Measurements from ENCODE around the gene NAPG. TPM values are rescaled to one million over a fixed set of nuclear protein-coding genes. Genes with fewer than 3 reads are reported as not detected.
A peak's percentile ranks its signal among the peaks of the same experiment; 100 is the strongest.
"Not testable (repeated sequence)": the region's sequence is repeated elsewhere in the genome, so short reads cannot be mapped to it uniquely, and the experiment has no call there.

NAPG gene
- total RNA-seq, 2 donors from 2014 or later, result 35.3 to 42.9 TPM

GRCh38 chr18:10544093-10544748 lies 18.4 kb downstream of the NAPG start:
- Mint-ChIP-seq H3K27ac (no peak overlapping the region), H3K27me3 (ENCODE audit: insufficient read depth) (no peaks in the 10 kb centered on the region), H3K36me3 (ENCODE audit: low read depth) (peaks cover 78% of the 10 kb centered on the region), H3K4me3 (no peak overlapping the region), H3K4me1 (peaks cover 12% of the 10 kb centered on the region), H3K9me3 (no peaks in the 10 kb centered on the region)
- no peak overlapping the region for H3K27ac ChIP-seq (ENCODE audit: low read depth, low read length)
- peaks cover 90% of the 10 kb centered on the region for H3K36me3 ChIP-seq (ENCODE audit: control insufficient read depth, insufficient read depth, low read length)
- no peak overlapping the region for H3K9ac ChIP-seq (ENCODE audit: extremely low read depth, low read length, poor library complexity, severe bottlenecking)
- 91 to 97% methylated on average over 8 to 9 of the region's 9 CpGs for WGBS, 2 experiments (ENCODE audit: insufficient coverage in 1 of 2, insufficient read length in 1 of 2)
- H3K27me3 ChIP-seq (ENCODE audit: control insufficient read depth, insufficient read depth, low read length, poor library complexity, severe bottlenecking), result no peaks in the 10 kb centered on the region
- no peaks in the 10 kb centered on the region for H3K9me3 ChIP-seq (ENCODE audit: control insufficient read depth, low read length)
- DNase-seq, result peak; percentile 72
- peaks cover 2% of the 10 kb centered on the region for H3K4me1 ChIP-seq (ENCODE audit: control insufficient read depth, insufficient read depth, low read length)
- no peak overlapping the region for H3K4me3 ChIP-seq (ENCODE audit: low read length)
- TF ChIP-seq CTCF (conservative IDR thresholded peaks at IDR 0.05), result peak; percentile 58

GRCh38 chr18:10546557-10547300 lies 20.9 kb downstream of the NAPG start:
- peaks cover 88% of the 10 kb centered on the region for H3K36me3 ChIP-seq (ENCODE audit: control insufficient read depth, insufficient read depth, low read length)
- H3K4me1 ChIP-seq (ENCODE audit: control insufficient read depth, insufficient read depth, low read length), result peaks cover 2% of the 10 kb centered on the region
- no peaks in the 10 kb centered on the region for H3K9me3 ChIP-seq (ENCODE audit: control insufficient read depth, low read length)
- no peak for TF ChIP-seq CTCF (conservative IDR thresholded peaks at IDR 0.05)
- Mint-ChIP-seq H3K4me3 (no peak overlapping the region), H3K27me3 (ENCODE audit: insufficient read depth) (no peaks in the 10 kb centered on the region), H3K36me3 (ENCODE audit: low read depth) (peaks cover 73% of the 10 kb centered on the region), H3K9me3 (no peaks in the 10 kb centered on the region), H3K4me1 (peaks cover 12% of the 10 kb centered on the region), H3K27ac (peak overlapping the region; percentile 88)
- WGBS, 2 experiments (ENCODE audit: insufficient coverage in 1 of 2, insufficient read length in 1 of 2), result 84 to 86% methylated on average over 7 of the region's 7 CpGs
- H3K4me3 ChIP-seq (ENCODE audit: low read length), result no peak overlapping the region
- DNase-seq, result no peak
- no peak overlapping the region for H3K9ac ChIP-seq (ENCODE audit: extremely low read depth, low read length, poor library complexity, severe bottlenecking)
- H3K27ac ChIP-seq (ENCODE audit: low read depth, low read length), result no peak overlapping the region
- H3K27me3 ChIP-seq (ENCODE audit: control insufficient read depth, insufficient read depth, low read length, poor library complexity, severe bottlenecking), result no peaks in the 10 kb centered on the region

GRCh38 chr18:10552226-10552625 lies 26.4 kb downstream of the NAPG start:
- no peaks in the 10 kb centered on the region for H3K27me3 ChIP-seq (ENCODE audit: control insufficient read depth, insufficient read depth, low read length, poor library complexity, severe bottlenecking)
- peaks cover 17% of the 10 kb centered on the region for H3K9me3 ChIP-seq (ENCODE audit: control insufficient read depth, low read length)
- peaks cover 88% of the 10 kb centered on the region for H3K36me3 Mint-ChIP-seq (ENCODE audit: low read depth)
- 95 to 100% methylated on average over 1 to 3 of the region's 3 CpGs for WGBS, 2 experiments (ENCODE audit: insufficient coverage in 1 of 2, insufficient read length in 1 of 2)
- no peak overlapping the region for H3K27ac Mint-ChIP-seq
- H3K4me1 ChIP-seq (ENCODE audit: control insufficient read depth, insufficient read depth, low read length), result no peaks in the 10 kb centered on the region
- H3K36me3 ChIP-seq (ENCODE audit: control insufficient read depth, insufficient read depth, low read length), result peaks cover 96% of the 10 kb centered on the region
- no peak overlapping the region for H3K27ac ChIP-seq (ENCODE audit: low read depth, low read length)
- no peak overlapping the region for H3K4me3 Mint-ChIP-seq
- DNase-seq, result no peak
- H3K4me3 ChIP-seq (ENCODE audit: low read length), result no peak overlapping the region
- no peaks in the 10 kb centered on the region for H3K4me1 Mint-ChIP-seq
- H3K9me3 Mint-ChIP-seq, result peaks cover 9% of the 10 kb centered on the region
- H3K27me3 Mint-ChIP-seq (ENCODE audit: insufficient read depth), result no peaks in the 10 kb centered on the region
- H3K9ac ChIP-seq (ENCODE audit: extremely low read depth, low read length, poor library complexity, severe bottlenecking), result no peak overlapping the region
- no peak for TF ChIP-seq CTCF (conservative IDR thresholded peaks at IDR 0.05)

GRCh38 chr18:10556251-10556650 lies 30.4 kb downstream of the NAPG start:
- Histone ChIP-seq H3K9me3 (ENCODE audit: control insufficient read depth, low read length) (peaks cover 24% of the 10 kb centered on the region), H3K36me3 (ENCODE audit: control insufficient read depth, insufficient read depth, low read length) (peaks cover 65% of the 10 kb centered on the region)
- not testable (repeated sequence) for H3K4me1 Mint-ChIP-seq; H3K27ac Mint-ChIP-seq; H3K4me3 ChIP-seq (ENCODE audit: low read length); H3K27ac ChIP-seq (ENCODE audit: low read depth, low read length); H3K9ac ChIP-seq (ENCODE audit: extremely low read depth, low read length, poor library complexity, severe bottlenecking); DNase-seq; H3K4me3 Mint-ChIP-seq; H3K4me1 ChIP-seq (ENCODE audit: control insufficient read depth, insufficient read depth, low read length); H3K27me3 Mint-ChIP-seq (ENCODE audit: insufficient read depth); H3K27me3 ChIP-seq (ENCODE audit: control insufficient read depth, insufficient read depth, low read length, poor library complexity, severe bottlenecking)
- Mint-ChIP-seq H3K9me3 (peaks cover 12% of the 10 kb centered on the region), H3K36me3 (ENCODE audit: low read depth) (peaks cover 69% of the 10 kb centered on the region)
- WGBS, 2 experiments (ENCODE audit: insufficient coverage in 1 of 2, insufficient read length in 1 of 2), result 94 to 96% methylated on average over 6 to 10 of the region's 10 CpGs

Measured in endodermal cell (in vitro differentiated cells).